ENCODE data around the gene TCF4. TPM values are rescaled to one million over a fixed set of nuclear protein-coding genes. Genes with fewer than 3 reads are reported as not detected.

TCF4 gene
- total RNA-seq, 2 donors from 2014 or later = 31.6 to 34.0 TPM

- H3K27ac ChIP-seq = no peak overlapping the region
- intact Hi-C loops (cut with DNase I) = no loop called here
- H3K4me1 ChIP-seq = peaks cover 8% of the 10 kb centered on the region
- no peak for ATAC-seq
- H3K4me3 ChIP-seq = no peak overlapping the region
- no peaks in the 10 kb centered on the region for H3K36me3 ChIP-seq (replicated peaks in 1 of 2; ENCODE audit: insufficient read depth in 1 of 2, low read depth in 2 of 2)
- no peaks in the 10 kb centered on the region for H3K27me3 ChIP-seq
- no peak for TF ChIP-seq POLR2A (IDR thresholded peaks at IDR 0.05)
- no peak for TF ChIP-seq CTCF (IDR thresholded peaks at IDR 0.05)
- H3K9me3 ChIP-seq = no peaks in the 10 kb centered on the region
- 81 to 91% methylated on average over 3 of the region's 3 CpGs for WGBS, 2 donors
- no peak for DNase-seq
Measured at GRCh38 chr18:55576001-55576400, 12.0 kb downstream of the TCF4 start.

DNA sequence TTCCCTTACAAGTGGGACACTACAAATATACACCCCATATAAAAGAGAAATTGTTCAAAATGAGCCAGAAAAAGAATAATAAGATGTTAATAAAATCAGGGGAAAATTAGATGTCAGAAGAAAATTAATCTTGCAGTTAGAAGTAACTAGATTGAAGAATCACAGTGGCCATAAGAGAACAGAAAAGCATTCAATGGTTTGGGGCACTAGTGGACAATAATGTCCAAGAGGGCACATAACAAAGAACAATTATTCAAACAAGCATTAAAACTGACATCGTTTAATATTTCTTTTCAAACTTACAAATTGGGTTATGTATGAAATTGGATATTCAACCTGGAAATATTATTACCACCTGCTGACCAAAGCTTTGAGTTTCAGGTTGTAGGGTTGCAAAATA, 12.9 kb downstream of the TCF4 start:
- Histone ChIP-seq H3K36me3 (replicated peaks in 1 of 2; ENCODE audit: insufficient read depth in 1 of 2, low read depth in 2 of 2) (no peaks in the 10 kb centered on the region), H3K4me1 (peaks cover 8% of the 10 kb centered on the region), H3K27me3 (no peaks in the 10 kb centered on the region), H3K9me3 (no peaks in the 10 kb centered on the region), H3K27ac (no peak overlapping the region), H3K4me3 (no peak overlapping the region)
- WGBS, 2 donors = 89 to 91% methylated on average over 1 of the region's 1 CpG
- ATAC-seq (no peak), DNase-seq (no peak)
- intact Hi-C loops (cut with DNase I) = no loop called here
- TF ChIP-seq CTCF (IDR thresholded peaks at IDR 0.05) = no peak
- no peak for TF ChIP-seq POLR2A (IDR thresholded peaks at IDR 0.05)

GRCh38 chr18:55573386-55573785, 14.6 kb downstream of the TCF4 start:
- Histone ChIP-seq H3K27ac (no peak overlapping the region), H3K4me3 (no peak overlapping the region), H3K4me1 (no peaks in the 10 kb centered on the region), H3K9me3 (no peaks in the 10 kb centered on the region), H3K36me3 (replicated peaks in 1 of 2; ENCODE audit: insufficient read depth in 1 of 2, low read depth in 2 of 2) (no peaks in the 10 kb centered on the region), H3K27me3 (no peaks in the 10 kb centered on the region)
- DNase-seq = no peak
- no peak for ATAC-seq
- intact Hi-C loops (cut with DNase I) = no loop called here
- TF ChIP-seq POLR2A (IDR thresholded peaks at IDR 0.05) = no peak
- no peak for TF ChIP-seq CTCF (IDR thresholded peaks at IDR 0.05)
- 87 to 91% methylated on average over 2 of the region's 2 CpGs for WGBS, 2 donors

DNA sequence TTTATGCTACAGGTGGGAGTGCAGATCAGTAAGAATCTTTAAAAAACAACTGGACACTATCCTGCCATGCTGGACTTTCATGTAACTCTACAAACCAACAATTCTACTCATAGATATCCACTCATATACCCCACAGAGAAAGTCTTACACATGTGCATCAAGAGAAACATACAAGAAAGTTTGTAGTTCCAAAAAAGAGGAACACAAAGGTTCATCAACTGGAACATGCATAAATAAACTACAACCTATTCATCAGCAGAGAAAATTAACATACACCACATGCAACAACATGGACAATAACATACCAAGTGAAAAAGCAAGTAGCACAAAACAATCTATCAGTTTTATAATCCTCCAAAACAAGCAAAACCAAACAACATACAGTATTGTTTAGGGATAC, 17.0 kb downstream of the TCF4 start:
- TF ChIP-seq CTCF (IDR thresholded peaks at IDR 0.05) (no peak), POLR2A (IDR thresholded peaks at IDR 0.05) (no peak)
- H3K27ac ChIP-seq = no peak overlapping the region

DNA sequence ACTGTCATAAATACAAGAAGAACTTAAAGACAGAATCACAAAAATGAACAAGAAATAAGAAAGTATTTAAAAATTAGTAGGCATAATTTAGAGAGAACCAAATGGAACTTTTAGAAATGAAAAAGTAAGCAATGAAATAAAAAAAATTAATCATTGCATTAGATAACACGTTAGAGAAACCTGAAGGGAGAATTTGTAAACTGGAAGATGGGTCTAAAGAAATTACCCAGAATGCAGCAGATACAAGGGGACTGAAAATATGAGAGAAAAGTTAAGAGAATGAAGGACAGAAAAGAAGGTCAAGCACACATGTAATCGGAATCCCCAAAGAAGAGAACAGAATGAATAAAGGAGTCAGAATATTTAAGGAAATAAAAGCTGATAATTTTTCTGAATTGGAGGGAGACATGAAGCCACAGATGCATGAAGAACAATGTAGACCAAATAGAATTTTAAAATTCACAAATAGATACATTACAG, 21.5 kb downstream of the TCF4 start:
- intact Hi-C loops (cut with DNase I) = no loop called here
- Histone ChIP-seq H3K36me3 (replicated peaks in 1 of 2; ENCODE audit: insufficient read depth in 1 of 2, low read depth in 2 of 2) (no peaks in the 10 kb centered on the region), H3K27me3 (no peaks in the 10 kb centered on the region), H3K4me3 (no peak overlapping the region), H3K4me1 (no peaks in the 10 kb centered on the region), H3K27ac (no peak overlapping the region), H3K9me3 (no peaks in the 10 kb centered on the region)
- TF ChIP-seq CTCF (IDR thresholded peaks at IDR 0.05) = no peak
- no peak for TF ChIP-seq POLR2A (IDR thresholded peaks at IDR 0.05)
- WGBS, 2 donors = 85 to 94% methylated on average over 2 of the region's 2 CpGs
- no peak for ATAC-seq
- DNase-seq = no peak

More for the DNA sequence above, 17.0 kb downstream of the TCF4 start:
- ATAC-seq (no peak), DNase-seq (no peak)
- H3K4me3 ChIP-seq = no peak overlapping the region
- no peaks in the 10 kb centered on the region for H3K4me1 ChIP-seq
- H3K27me3 ChIP-seq = no peaks in the 10 kb centered on the region
- H3K36me3 ChIP-seq (replicated peaks in 1 of 2; ENCODE audit: insufficient read depth in 1 of 2, low read depth in 2 of 2) = no peaks in the 10 kb centered on the region
- no peaks in the 10 kb centered on the region for H3K9me3 ChIP-seq
- intact Hi-C loops (cut with DNase I) = no loop called here
